Activated CD4-positive, alpha-beta T cell treated with anti-CD3 and anti-CD28 coated beads, Interleukin-2, amount 50 U/mL, for 4 hours (primary cell): ENCODE measurements around the gene G6PD.
"Not testable (repeated sequence)": the region's sequence is repeated elsewhere in the genome, so short reads cannot be mapped to it uniquely, and the experiment has no call there.

ENCODE experiments used
- DNase-seq, 2 experiments: peaks; one replicate each; pipeline ENCODE4 v3.0.0-alpha.2; 2020

The G6PD gene

GRCh38 chrX:154546354-154547244 is at the start of gene G6PD:
Gene G6PD, minus strand, starts transcription at chrX:154546846. Its CDS starts 691 bp downstream, at chrX:154546155.
- DNase-seq: peak; percentile 67 to 72

DNA sequence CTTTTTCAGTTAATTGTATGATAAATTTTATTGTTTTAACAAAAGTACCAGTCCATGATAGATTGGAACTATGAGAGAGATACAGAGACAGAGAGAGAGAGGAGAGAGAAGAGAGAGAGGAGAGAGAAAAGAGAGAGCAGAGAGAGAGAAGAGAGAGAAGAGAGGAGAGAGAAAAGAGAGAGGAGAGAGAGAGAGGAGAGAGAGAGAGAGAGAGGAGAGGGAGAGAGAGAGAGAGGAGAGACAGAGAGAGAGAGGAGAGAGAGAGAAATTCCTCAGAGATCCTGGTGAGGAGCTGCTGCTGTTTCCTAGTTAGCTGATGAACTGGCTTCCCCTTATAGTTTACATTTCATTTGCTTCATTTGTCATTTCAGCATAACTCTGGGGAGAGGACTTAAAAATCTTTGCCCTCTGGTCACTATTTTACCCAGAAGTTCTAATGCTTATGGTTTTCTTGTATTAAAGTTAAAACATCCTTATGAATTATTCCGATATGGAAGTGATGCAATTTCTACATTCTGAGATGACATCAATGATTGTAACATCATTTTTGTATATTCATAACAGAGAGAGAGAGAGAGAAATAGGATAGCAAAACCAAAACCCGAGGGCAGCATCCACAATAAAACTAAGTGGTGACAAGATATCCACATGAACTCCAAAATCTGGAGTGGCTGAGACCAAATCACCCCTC is 49.1 kb upstream of the G6PD start:
- DNase-seq: no peak

DNA sequence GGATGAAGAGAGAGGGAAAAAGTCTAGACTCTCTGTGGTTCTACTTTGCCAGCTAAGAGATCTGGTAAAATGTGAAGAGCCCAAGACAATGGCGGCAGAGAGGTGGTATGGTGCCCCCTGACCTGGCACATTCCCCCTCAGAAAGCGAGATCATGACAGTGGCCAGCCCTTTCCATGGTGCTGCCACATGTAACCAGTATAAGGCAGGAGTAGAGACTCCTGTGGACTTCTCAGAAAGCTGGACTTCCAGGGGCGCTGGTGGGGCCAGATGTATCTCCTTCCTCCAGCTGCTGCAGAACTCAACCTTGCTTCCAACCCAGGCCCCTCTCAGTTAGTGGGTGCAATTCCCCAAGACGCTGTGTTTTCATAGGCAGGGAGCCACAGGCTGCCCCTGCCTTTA is 47.8 kb upstream of the G6PD start:
- no peak for DNase-seq

- no peak for DNase-seq
These were observed 46.6 kb upstream of the G6PD start for GRCh38 chrX:154593201-154593600.

DNA sequence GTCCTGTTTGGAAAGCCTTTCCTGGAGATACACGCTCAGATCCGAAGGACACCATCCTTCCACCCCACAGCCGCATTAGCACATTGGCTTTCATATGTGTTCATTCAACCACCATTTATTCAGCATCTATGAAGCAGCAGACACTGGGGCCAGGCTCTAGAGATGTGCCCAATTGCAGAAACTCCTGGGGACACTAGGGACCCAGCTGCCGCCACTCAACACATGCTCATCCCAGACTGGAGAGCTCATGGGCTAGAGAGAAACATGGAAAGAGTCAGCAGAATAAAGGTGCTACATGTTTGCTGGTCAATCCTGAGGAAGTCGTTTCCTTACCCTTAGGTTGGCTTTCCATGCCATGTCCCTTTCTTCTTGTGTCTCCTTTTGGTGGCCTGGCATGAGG is 45.9 kb upstream of the G6PD start:
- DNase-seq: no peak

DNA sequence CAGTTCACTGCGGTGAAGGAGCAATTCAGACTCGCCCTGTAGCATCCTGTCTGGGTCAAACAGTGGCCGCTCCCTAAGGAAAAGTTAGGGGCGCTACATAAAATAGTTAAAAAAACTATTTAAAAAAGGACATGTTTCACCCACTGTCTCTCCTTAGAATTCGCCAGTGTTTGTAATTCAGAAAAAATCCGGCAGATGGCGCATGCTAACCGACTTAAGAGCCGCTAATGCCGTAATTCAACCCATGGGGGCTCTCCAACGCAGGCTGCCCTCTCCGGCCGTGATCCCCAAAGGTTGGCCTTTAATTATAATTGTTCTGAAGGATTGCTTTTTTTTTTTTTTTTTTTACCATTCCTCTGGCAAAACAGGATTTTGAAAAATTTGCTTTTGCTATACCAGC is 43.8 kb upstream of the G6PD start:
- DNase-seq: not testable (repeated sequence)

- not testable (repeated sequence) for DNase-seq
These were observed 38.0 kb upstream of the G6PD start, which contains the start of gene CTAG1A for GRCh38 chrX:154584585-154585183. Gene CTAG1A, plus strand, starts transcription at chrX:154585133. Its CDS starts 74 bp downstream, at chrX:154585207.

- DNase-seq: not testable (repeated sequence)
These were observed 36.3 kb upstream of the G6PD start for GRCh38 chrX:154582994-154583393.

DNA sequence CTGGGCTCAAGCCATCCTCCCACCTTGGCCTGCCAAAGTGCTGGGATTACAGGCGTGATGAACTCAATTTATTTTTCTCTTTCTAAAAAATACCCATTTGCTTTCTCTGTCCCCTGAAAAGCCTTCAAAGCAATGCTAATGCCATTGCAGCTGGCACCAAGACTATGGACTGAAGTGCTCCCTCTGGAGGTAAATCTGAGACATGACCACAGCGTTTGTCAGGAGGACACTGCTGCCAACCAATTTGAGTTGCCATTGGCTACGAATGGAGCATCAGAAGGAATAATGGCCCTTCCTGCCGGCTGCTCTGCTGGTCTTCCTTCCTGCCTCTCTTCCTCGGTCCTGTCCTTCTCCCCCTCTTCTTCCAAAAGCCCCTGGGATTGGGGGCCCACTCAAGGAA is 28.4 kb upstream of the G6PD start:
- DNase-seq: not testable (repeated sequence)

GRCh38 chrX:154573061-154573460 is 26.4 kb upstream of the G6PD start:
- not testable (repeated sequence) for DNase-seq

DNA sequence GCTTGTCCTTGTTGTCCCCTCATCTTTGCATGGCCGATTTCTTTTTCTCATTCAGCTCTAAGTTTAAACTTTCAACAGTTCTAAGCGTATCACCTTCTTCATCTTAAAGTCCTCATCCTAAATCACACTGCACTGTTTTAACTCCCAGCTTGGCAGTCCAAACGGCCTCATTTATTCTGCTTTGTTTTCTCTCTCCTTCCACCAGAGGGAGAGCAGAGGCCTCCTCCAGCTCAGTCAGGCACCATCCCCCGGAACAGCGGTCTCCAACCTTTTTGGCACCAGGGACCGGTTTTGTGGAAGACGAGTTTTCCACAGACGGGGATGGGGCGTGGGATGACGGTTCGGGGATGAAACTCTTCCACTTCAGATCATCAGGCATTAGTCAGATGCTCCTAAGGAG is 23.7 kb upstream of the G6PD start:
- not testable (repeated sequence) for DNase-seq

- DNase-seq: not testable (repeated sequence)
These were observed 15.6 kb upstream of the G6PD start for GRCh38 chrX:154562295-154562694.

- DNase-seq: not testable (repeated sequence)
These were observed 13.7 kb upstream of the G6PD start for GRCh38 chrX:154560326-154560725.

- not testable (repeated sequence) for DNase-seq
These were observed 12.2 kb upstream of the G6PD start for GRCh38 chrX:154558896-154559295.

- not testable (repeated sequence) for DNase-seq
These were observed 11.5 kb upstream of the G6PD start for GRCh38 chrX:154558060-154558690.

GRCh38 chrX:154552112-154552806 is 5.6 kb upstream of the G6PD start:
- DNase-seq: not testable (repeated sequence)

- no peak for DNase-seq
These were observed 3.1 kb upstream of the G6PD start for GRCh38 chrX:154549766-154550165.

DNA sequence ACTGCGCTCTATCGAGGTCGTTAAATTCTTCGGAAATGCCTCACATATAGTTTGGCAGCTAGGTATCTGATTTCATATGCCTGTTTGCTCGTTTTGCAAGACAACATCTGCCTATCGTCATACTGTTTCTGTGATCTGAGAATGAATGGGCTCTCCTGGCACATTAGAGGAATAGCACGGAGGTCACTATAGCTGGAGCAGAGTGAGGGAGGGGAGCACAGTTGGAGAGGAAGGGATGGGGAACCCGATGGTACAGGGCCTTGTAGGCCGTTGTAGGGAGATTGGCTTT is 1.3 kb upstream of the G6PD start:
- DNase-seq: no peak

- DNase-seq: peak; percentile 78 to 82
These were observed 790 bp upstream of the G6PD start, which contains the start of gene IKBKG for GRCh38 chrX:154547245-154548027. Gene IKBKG, plus strand, starts transcription at chrX:154547620. Its CDS starts 4,383 bp downstream, at chrX:154552003.

GRCh38 chrX:154545673-154546274 is 872 bp downstream of the G6PD start:
- DNase-seq: no peak
